Stimulated activated CD4-positive, alpha-beta T cell treated with anti-CD3 and anti-CD28 coated beads, TNF-alpha, amount 100 ng/mL, for 1 hour (primary cell): ENCODE data around the gene KCNK3.

Experiments
- DNase-seq, 3 donors: peaks; one replicate each; pipeline ENCODE4 v3.0.0-alpha.2; 2020; ENCODE audit warnings: low read depth in 3 of 3, low spot score in 1 of 3

The KCNK3 gene

DNA sequence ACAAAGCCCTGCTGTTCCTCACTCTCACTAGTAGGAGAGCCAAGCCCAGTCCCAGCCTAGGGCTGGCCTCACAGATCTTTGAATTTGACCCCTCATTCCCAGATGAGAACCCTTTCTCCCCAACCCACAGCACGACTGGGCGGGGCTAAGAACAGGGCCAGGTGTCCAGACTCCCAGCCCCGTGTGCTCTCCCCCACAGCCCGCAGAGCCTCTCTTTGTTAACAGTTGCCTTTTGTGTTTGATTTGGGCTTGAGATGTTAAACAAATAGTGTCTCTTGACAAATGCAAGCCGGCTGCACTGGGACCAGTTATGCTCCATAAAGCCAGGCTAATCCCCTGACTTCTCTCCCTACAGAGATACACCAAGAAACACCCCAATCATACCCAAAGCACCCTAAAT, 4.7 kb upstream of the KCNK3 start:
- DNase-seq = no peak

DNA sequence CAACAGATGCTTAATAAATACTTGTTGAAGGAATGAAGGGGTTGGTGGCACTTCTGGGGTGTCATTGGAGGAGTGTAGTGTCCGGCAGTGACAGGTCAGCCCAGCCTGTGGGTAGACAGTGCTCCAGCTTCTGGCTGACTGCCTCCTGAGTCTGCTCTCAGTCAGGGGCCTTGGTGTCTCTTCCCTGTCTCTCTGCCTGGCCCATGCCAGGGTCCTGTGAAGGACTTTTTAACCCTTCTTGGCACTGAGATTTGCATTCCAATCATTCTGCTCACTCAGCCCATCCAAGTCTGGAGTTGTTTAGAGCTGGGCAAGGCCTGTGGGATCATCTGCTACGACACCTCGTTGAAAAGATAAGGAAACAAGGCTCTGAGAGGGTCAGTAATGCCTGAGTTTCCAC, 1.4 kb upstream of the KCNK3 start:
- no peak for DNase-seq

DNA sequence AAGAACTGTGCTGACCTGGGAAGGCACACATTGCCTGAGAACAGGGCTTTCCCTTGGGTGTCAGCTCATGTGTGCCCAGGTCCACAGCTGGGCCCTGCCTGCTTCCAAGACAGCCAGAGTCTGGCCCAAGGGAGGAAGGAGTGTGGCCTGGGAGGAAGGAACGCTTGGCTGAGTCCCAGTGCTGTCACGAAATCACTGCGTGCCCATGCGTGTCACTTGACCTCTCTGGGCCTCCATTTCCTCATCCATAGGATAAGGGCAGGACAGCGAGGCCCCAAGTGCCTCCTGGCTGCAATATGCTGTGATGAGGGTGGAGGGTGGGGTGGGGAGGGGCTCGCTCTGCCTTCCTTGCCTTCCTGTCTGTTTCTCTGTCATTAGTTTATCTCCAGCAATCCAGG, 642 bp upstream of the KCNK3 start:
- DNase-seq = no peak

DNA sequence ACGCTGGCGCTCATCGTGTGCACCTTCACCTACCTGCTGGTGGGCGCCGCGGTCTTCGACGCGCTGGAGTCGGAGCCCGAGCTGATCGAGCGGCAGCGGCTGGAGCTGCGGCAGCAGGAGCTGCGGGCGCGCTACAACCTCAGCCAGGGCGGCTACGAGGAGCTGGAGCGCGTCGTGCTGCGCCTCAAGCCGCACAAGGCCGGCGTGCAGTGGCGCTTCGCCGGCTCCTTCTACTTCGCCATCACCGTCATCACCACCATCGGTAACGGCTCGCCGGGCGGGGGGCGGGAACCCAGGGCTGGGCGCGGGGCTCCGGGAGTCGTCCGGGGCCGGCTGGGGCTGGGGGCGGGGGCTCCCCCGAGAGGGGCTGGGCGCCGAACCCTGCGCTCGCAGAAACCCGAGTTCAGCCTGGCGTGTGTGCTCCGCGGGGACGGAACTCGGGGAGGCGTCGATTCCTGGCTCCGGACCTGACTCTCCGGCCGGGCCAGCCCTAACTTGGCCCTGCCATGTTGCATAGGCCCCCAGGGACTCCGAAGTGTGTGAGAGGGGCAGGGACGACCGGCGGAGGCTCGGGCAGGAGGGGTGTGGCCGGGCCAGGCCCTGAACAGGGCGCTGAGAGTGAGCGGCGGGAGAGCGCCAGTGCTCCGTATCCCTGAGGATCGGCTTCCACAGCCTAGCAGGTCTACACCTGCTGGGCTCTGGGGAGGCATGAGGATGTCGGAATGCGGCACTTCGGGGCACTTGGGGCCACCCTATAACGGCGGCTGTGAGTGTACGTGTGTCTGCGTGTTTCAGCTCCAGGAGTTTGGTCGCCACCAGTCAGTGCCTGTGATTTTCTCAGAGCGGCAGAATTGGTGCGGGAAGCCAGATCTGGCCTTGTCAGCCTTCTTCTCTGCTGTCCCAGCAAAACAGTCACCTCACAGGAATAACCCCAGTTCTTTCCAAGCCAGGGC, 651 bp downstream of the KCNK3 start:
- DNase-seq = no peak

DNA sequence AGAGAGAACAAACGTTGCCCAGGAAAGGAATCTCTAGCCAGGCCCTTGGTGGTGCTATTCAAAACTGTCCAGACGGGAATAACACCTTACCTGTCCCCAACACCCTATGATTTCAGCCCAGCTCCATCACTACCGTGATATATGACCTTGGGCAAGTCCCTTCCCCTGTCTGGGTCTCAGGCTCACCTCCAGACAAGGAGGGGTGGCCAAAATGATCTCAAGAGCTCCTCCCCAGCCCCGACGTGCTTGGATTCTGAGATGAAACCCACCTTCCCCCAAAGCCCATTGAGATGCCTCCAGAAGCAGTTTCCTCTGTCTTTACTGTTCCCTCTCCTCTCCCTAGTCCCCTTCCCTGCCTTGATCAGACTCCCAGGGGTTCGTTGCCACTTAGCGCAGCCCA, 1.5 kb downstream of the KCNK3 start:
- DNase-seq = no peak

DNA sequence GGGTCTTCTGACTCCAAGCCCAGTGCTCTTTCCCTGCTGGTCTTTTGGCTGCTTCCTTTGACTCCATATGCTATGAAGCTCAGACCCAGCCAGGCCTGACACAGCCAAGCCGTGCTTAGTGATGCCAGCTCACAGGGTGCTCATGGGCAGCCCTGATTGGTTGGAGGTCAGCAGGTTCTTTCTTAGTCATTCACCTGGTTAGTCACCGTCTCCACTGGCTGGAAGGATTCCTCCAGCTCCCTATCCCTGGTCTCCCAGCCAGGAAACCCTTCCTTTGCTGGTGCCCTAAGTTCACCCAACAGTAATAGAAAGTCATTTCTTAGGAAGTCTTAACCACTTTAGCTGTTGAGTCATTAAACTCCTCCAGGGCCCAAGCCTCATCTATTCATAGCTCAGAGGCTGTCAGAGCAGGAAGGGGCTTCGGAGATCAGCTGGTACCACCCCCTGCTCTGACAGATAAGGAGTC, 3.9 kb downstream of the KCNK3 start:
- DNase-seq = no peak

DNA sequence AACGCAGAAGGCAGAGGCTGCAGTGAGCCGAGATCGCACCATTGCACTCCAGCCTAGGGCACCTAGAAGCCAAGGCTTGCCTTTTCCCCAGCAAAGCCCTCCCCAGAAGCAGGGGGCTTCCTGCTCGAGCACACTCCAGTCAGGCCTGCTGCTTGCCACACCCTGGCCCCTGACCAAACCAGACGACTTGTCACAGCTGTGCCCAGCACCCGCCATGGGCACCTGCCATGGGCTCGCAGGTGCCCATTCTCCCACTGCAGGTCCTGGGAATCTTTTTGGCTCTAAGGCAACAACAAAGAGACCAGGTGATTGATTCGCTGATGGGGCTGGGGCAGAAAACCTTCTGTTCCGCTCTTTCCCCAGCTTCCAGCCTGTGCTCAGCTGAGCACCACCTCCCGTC, 4.9 kb downstream of the KCNK3 start:
- no peak for DNase-seq

DNA sequence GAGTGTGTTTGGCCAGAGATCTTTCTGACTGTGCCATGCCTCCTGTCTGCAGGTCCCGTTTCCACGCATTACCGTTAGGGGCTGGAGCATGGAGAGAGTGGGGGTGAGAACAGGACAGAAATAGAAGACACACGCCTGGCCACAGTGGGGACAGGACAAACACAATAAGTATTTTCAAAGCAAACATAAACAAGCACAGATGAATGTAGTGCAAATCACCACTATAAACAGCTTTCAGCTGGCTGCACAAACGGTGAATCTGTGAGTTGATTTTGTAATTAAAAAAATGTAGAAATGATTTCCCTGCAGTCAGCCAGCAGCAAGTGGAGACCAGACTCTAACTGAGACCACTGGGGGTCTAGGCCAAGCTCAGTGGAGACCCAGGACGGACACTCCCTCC, 6.8 kb downstream of the KCNK3 start:
- DNase-seq = no peak

DNA sequence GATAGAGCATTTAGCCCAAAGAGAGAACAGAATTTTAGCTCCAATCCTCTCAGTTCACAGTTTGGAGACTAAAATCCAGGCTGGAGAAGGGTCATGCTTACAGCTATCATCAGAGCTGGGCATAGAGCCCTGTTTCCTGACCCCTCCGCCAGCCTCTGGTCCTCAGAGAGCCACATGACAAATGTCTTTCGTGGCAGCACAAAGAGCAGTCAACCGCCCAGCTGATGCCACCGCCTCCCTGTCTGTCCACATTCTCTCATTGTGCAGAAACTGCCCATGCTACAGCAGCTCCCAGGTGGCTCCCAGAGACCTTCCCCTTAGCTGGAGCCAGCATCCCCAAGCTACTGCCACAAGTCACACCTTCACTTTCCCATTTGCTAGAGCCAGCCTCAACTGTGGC, 7.6 kb downstream of the KCNK3 start:
- DNase-seq = no peak

DNA sequence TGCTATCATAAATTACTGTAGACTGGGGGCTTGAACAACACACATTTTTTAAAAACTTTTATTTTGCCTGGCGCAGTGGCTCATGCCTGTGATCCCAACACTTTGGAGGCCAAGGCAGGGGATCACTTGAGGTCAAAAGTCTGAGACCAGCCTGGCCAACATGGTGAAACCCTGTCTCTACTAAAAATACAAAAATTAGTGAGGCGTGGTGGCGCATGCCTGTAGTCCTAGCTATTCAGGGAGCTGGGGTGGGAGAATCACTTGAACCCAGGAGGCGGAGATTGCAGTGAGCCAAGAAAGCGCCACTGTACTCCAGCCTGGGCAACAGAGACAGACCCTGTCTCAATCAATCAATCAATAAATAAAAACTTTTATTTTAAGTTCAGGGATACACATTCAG, 9.1 kb downstream of the KCNK3 start:
- DNase-seq = no peak

DNA sequence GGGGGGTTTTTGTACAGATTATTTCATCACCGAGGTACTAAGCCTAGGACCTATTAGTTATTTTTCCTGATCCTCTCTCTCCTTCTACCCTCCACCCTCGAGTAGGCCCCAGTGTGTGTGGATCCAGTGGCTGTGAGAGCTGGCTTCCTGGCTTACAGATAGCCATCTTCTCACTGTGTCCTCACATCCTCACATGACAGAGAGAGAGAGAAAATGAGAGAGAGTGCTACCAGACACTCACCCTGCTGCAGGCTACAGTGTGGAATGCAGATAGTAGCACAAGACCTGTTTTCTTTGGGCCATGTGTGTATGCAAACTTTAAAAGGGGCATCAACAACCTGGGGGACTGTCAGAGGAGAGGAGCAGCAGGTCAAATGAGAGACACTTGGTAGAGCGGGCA, 9.5 kb downstream of the KCNK3 start:
- DNase-seq = no peak

DNA sequence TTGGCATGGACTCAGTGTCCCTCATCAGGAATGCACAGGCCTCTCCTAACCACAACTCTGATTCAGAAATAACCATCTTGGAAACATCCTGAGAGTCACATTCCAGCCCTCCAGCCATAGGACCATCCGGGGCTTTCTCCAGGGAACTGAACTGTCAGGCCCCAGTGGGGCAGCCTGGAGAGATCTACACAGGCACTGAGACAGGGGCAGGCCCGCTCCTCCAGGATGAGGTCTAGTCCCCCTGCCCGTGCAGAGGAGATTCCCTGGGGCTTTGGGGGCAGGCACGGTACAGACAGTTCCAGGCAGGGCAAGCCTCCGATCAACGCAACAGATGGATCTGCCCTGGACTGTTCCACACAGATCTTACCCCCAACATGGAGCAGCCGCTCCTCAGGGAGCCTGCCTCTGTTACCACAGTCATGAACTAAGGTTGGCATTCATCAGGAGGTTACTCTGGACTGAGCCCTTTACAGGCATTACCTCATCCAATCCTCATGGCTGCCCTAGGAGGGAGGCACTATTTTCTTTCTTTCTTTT, 12.0 kb downstream of the KCNK3 start:
- DNase-seq = no peak

DNA sequence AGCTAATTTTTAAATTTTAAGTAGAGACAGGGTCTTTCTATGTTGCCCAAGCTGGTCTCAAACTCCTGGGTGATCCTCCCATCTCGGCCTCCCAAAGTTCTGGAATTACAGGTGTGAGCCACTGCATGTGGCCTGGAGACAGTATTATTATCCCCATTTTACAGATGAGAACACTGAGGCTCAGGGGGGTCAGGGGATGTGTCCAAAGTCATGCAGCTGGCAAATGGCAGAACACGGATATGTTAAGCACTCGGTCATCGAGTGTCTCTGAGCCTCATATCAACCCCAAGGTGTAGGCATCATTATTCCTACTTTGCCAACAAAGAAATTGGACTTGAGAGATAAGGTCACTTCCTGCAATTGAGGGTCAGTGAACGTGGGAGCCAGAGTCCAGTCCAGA, 12.6 kb downstream of the KCNK3 start:
- no peak for DNase-seq

DNA sequence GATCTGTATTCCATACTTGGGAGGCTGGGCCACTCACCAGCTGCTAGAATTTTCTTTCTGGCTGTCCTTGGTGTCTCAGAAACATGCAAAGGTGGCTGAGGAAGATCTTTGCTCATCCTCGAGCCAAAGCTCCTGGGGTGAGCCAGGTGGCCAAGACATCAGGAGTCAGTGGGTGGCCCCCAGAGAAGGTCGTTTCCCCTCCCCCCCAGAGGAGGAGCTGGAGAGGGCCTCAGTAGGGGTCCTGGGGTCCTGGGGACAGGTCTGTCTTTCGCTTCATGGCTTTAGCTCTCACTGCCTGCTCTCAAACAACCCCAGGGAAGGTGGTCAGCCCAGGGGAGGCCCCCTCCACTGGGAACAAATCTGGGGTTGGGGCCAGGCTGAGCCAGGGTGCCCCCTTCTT, 13.6 kb downstream of the KCNK3 start:
- no peak for DNase-seq

DNA sequence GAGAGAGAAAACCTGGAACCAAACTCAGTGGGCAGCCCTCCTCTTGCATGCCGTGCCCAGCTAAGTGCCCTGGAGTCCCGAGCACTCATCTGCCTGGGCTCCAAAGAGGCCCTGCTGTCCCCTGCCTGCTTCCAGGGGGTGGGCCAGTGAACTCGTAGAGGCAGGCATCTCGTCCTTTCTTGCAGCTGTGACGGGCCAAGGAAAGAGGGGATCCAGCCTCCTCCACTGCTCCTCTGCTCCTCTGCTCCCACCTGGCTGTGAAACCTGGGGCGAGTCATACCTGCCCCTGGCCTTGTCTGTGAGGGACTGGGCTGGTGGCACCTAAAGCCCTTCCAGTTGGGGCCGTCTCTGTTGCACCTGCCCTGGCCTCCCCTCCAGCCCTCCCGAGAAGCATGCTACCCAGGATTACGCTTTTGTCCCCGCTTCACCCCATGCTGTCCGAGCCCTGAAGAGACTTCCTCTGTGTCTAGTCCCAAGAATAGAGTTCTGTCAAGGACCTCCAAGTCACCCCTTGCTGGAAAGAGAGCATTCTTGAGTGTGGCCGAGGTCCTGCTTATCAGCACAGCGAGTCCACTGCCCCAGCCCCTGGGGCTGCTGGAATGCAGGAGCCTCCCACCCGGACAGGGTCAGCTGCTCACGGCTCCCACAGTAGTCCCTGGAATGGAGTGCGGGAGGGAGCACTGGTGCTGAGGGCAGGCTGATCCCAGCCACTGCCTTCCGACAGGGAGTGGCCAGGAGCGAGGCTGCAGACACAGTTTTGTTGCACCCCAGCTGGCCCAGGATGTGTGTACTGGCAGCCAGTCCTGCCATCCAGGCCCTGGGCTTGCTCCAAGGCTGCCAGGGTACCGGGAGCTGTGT, 14.3 kb downstream of the KCNK3 start:
- DNase-seq = no peak

DNA sequence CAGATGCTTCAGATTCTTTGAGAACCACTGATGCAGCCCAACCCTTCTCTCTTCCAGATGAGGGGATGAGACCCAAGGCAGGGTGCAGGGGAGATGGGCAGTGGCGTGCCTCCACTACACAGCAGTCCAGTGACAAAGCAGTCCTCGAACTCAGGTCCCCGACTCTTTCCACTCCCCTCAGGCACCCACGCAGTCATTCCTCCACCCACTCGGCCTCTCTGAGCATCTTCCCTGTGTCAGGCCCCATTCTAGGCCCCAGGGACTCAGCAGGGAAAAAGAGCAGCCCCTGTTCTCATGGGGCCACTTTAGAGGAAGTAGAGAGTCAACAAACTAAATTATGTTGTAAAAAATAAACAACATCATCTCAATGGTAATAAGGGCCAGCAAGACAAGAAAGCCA, 15.2 kb downstream of the KCNK3 start:
- DNase-seq = no peak

DNA sequence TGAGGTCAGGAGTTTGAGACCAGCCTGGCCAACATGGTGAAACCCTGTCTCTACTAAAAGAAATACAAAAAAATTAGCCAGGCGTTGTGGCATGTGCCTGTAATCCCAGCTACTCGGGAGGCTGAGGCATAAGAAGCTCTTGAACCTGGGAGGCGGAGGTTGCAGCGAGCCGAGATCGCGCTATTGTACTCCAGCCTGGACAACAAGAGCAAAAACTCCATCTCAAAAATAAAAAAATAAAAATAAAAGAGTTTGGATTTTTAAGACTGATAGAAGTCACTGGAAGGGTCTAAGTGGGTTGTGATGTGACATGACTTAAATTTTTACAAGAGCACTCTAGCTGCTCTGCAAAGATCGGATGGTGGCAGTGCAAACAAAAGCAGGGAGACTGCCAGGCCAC, 15.9 kb downstream of the KCNK3 start:
- DNase-seq = no peak

DNA sequence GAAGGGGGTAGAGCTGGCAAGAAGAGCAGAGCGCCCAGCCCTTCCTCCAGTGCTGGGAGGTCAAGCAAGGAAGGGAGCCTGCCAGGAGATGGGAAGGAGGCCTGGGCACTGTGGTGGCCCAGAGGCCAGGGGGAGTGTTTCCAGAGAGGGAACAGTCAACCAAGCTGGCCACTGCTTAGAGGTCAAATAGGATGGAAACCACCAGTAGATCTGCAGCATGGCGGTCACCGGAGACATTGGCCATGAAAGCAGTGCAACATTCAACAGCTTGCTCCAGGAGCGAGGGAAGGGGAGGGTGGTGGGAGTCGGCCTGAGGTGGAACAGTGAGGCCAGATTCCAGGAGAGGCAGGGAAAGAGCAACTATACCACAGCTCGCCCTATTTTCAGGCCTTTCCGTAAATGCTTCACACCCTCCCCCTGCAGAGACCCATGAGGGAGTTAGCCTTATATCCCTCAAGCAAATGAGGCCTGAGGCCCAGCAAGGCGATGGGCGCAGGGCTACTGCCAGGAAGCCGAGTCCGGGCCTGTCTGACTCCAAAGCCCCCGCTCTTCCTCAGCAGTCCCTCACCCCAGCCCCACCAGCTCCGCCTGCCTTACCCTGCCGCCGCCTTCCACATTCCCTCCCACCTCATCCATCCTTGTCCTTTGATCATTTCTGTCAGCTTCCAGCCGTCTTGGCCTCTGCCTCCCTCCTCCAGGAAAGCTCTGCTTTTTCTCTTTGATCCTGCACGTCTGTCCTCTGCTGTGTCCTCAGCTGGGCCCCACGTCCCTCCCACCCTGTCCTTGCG, 17.0 kb downstream of the KCNK3 start:
- DNase-seq = no peak

DNA sequence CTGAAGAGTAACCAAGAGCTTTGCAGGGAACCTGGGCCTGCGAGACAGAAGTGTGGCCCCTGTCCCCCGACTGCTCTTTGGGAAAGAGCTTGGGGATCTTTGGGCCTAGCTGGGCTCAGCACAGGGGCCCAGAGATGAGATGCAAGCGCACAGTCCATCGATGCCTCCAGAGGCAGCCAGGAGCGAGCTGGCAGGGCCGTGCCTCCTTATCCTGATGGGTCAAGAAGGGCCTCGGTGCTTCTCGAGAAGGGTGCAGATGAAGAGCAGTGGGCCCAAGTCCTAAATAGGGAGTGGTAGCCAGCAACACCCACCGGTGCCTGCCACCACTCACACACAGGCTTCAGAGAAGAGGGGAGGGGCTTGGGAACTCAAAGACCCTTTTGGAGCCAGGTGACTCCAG, 17.6 kb downstream of the KCNK3 start:
- no peak for DNase-seq

DNA sequence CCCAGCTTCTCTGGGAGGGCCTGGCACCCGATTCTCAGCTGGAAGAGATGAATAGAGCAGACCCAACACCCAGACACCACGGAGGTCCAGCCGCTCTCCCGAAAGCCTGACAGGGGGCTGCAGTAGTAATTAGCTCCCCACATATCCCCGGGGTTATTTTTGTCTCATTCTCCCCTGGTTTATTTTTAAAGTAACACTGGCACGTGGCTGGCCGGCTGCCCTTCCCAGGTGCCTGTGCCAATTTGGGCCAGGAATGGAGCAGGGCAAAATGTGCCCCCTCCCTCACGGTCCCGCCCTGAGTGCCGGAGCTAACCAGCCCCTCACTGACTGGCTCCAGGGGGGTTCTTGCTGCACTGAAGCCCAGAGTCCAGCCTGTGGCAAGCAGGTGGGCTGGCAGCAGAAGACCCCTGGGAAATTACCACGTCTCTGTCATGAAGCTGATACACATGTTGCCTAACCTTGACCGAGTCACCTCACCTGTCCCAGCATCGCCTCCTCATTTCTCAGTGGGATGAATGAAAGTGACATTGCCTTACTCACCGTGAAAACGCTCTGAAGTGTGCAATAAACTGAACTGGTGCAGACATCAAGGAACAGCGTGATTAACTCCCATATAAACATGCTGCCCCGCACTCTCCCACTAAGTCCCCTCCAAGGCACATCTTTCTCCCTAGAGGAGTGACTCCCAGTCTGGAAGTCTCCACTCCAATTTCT, 18.4 kb downstream of the KCNK3 start:
- no peak for DNase-seq
